ENCODE data around the gene PSPN. TPM values are rescaled to one million over a fixed set of nuclear protein-coding genes. Genes with fewer than 3 reads are reported as not detected.
A peak's percentile ranks its signal among the peaks of the same experiment; 100 is the strongest.
"Not testable (repeated sequence)": the region's sequence is repeated elsewhere in the genome, so short reads cannot be mapped to it uniquely, and the experiment has no call there.

PSPN gene
- total and polyA plus RNA-seq, 3 donors from 2014 or later = 1.1 to 5.1 (median 2.9) TPM

GRCh38 chr19:6402837-6403608, 27.3 kb upstream of the PSPN start:
- Histone ChIP-seq H3K36me3 (ENCODE audit: low read depth, missing control alignments) (no peaks in the 10 kb centered on the region), H3K27me3 (no peaks in the 10 kb centered on the region), H3K9me3 (no peaks in the 10 kb centered on the region), H3K4me3 (no peak overlapping the region), H3K4me1 (no peaks in the 10 kb centered on the region), H3K27ac (no peak overlapping the region)
- 49 to 57% methylated on average over 20 to 22 of the region's 22 CpGs for WGBS, 2 donors
- intact Hi-C loops (cut with DNase I; ENCODE audit: low total_unique reads) = no loop called here
- peak; percentile 51 for DNase-seq
- TF ChIP-seq CTCF (IDR thresholded peaks at IDR 0.05) = no peak
- no peak for TF ChIP-seq POLR2A (IDR thresholded peaks at IDR 0.05)

GRCh38 chr19:6402058-6402457, 26.3 kb upstream of the PSPN start:
- Histone ChIP-seq H3K27me3 (no peaks in the 10 kb centered on the region), H3K4me1 (no peaks in the 10 kb centered on the region), H3K9me3 (no peaks in the 10 kb centered on the region), H3K27ac (no peak overlapping the region), H3K4me3 (no peak overlapping the region), H3K36me3 (ENCODE audit: low read depth, missing control alignments) (no peaks in the 10 kb centered on the region)
- 90 to 94% methylated on average over 10 of the region's 10 CpGs for WGBS, 2 donors
- TF ChIP-seq CTCF (IDR thresholded peaks at IDR 0.05) (no peak), POLR2A (IDR thresholded peaks at IDR 0.05) (no peak)
- intact Hi-C loops (cut with DNase I; ENCODE audit: low total_unique reads) = no loop called here
- DNase-seq = no peak

- H3K9me3 ChIP-seq; H3K36me3 ChIP-seq (ENCODE audit: low read depth, missing control alignments); H3K4me3 ChIP-seq; H3K27ac ChIP-seq; DNase-seq; H3K27me3 ChIP-seq; intact Hi-C loops (cut with DNase I; ENCODE audit: low total_unique reads); H3K4me1 ChIP-seq: not testable (repeated sequence)
- 89 to 93% methylated on average over 23 of the region's 23 CpGs for WGBS, 2 donors
Observed at GRCh38 chr19:6400062-6400944, 24.6 kb upstream of the PSPN start.

- H3K27me3 ChIP-seq = no peaks in the 10 kb centered on the region
- H3K4me3 ChIP-seq = no peak overlapping the region
- H3K36me3 ChIP-seq (ENCODE audit: low read depth, missing control alignments) = no peaks in the 10 kb centered on the region
- WGBS, 2 donors = 91 to 95% methylated on average over 11 to 12 of the region's 12 CpGs
- H3K4me1 ChIP-seq = peaks cover 7% of the 10 kb centered on the region
- DNase-seq = no peak
- H3K27ac ChIP-seq = no peak overlapping the region
- intact Hi-C loops (cut with DNase I; ENCODE audit: low total_unique reads) = no loop called here
- H3K9me3 ChIP-seq = no peaks in the 10 kb centered on the region
- TF ChIP-seq CTCF (IDR thresholded peaks at IDR 0.05) (no peak), POLR2A (IDR thresholded peaks at IDR 0.05) (no peak)
Observed at GRCh38 chr19:6396305-6396704, 20.6 kb upstream of the PSPN start.

- 82 to 89% methylated on average over 3 of the region's 3 CpGs for WGBS, 2 donors
- DNase-seq = no peak
- TF ChIP-seq POLR2A (IDR thresholded peaks at IDR 0.05) = no peak
- no peak for TF ChIP-seq CTCF (IDR thresholded peaks at IDR 0.05)
Observed at GRCh38 chr19:6394831-6395230, 19.1 kb upstream of the PSPN start.

More at GRCh38 chr19:6394831-6395230, 19.1 kb upstream of the PSPN start:
- Histone ChIP-seq H3K4me1 (peaks cover 7% of the 10 kb centered on the region), H3K27ac (no peak overlapping the region), H3K27me3 (no peaks in the 10 kb centered on the region), H3K4me3 (no peak overlapping the region), H3K36me3 (ENCODE audit: low read depth, missing control alignments) (no peaks in the 10 kb centered on the region), H3K9me3 (no peaks in the 10 kb centered on the region)
- intact Hi-C loops (cut with DNase I; ENCODE audit: low total_unique reads) = loop anchor here (5.0 kb wide), 1 partner anchor 32 kb away; no protein-coding TSS in a partner anchor

Data from testis (tissue), 3 donors.